GM12874 (cell line): ENCODE results near the gene PRPF40B.

Source experiments
- TF ChIP-seq, protein P1 (sequence below): IDR thresholded peaks from 2 replicates; pipeline ENCODE4 v1.5.1; 2011; ENCODE audit warnings: low read depth, mild to moderate bottlenecking, control low read depth, low read length, moderate library complexity; ENCODE audit not compliant: insufficient read depth

PRPF40B gene

DNA sequence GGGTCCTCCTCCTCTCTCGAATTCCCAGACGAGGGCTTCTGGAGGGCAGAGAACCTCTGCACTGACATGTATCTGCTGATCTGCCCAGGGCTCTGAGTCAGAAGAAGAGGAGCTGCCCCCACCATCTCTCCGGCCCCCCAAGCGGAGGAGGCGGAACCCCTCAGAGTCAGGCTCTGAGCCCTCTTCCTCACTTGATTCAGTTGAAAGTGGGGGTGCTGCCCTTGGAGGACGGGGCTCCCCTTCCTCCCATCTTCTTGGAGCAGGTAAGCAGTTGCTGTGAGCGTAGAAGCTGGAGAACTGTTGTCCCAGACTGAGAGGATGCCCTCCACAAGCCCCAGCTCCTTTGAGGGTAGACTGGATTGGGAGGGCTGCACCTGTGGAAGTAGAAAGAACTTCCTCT, 19.8 kb downstream of the PRPF40B start:
- TF ChIP-seq, protein P1, sequence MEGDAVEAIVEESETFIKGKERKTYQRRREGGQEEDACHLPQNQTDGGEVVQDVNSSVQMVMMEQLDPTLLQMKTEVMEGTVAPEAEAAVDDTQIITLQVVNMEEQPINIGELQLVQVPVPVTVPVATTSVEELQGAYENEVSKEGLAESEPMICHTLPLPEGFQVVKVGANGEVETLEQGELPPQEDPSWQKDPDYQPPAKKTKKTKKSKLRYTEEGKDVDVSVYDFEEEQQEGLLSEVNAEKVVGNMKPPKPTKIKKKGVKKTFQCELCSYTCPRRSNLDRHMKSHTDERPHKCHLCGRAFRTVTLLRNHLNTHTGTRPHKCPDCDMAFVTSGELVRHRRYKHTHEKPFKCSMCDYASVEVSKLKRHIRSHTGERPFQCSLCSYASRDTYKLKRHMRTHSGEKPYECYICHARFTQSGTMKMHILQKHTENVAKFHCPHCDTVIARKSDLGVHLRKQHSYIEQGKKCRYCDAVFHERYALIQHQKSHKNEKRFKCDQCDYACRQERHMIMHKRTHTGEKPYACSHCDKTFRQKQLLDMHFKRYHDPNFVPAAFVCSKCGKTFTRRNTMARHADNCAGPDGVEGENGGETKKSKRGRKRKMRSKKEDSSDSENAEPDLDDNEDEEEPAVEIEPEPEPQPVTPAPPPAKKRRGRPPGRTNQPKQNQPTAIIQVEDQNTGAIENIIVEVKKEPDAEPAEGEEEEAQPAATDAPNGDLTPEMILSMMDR: no peak

DNA sequence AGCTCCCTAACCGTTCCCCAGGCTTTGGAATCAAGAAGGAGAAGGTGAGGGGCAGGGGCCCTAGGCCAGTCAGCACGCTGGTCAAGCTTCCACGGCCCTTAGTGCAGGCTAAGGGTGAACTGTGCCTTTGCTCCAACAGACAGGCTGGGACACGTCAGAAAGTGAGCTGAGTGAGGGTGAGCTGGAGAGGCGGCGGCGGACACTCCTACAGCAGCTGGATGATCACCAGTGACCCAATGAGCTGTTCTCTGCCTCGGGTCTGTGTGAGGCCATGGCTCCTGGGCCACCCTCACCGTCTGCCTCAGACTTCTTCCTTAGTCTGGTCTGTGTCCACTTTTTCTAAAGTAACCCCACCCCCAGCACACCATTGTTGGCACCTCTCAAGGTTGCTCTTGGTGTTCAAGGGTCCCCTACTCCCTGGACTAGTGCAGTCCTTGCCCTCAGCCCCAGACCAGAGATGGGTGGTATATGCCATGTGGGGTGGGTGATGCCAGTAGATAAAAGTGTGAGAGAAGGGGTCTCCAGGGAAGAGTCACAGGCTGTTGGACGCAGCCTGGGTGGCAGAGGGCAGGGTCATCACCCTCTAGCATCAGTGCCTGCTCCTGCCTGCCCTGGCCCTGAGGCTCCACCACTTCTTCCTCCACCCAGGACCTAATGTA, 20.7 kb downstream of the PRPF40B start:
- TF ChIP-seq, protein P1: no peak

DNA sequence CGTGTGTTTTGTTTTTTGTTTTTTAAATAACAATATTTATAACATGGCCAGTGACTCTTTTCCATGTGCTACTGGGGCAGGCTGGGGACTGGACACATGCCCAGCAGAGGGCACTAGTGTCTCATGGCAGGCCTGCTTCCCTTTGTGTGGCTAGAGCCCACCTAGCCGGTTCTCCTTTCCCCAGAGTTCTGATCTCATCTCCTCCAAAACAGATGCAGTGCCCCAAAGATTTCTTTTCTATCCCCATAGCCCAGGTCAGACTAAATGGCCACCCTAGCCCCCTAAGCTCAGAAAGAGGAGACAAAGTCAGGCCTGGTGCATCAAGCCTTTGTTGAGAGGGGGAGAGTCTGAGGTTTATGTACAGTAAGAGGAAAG, 21.2 kb downstream of the PRPF40B start:
- TF ChIP-seq, protein P1: peak; percentile 86

GRCh38 chr12:49645146-49646039, 22.0 kb downstream of the PRPF40B start:
- TF ChIP-seq, protein P1: no peak

DNA sequence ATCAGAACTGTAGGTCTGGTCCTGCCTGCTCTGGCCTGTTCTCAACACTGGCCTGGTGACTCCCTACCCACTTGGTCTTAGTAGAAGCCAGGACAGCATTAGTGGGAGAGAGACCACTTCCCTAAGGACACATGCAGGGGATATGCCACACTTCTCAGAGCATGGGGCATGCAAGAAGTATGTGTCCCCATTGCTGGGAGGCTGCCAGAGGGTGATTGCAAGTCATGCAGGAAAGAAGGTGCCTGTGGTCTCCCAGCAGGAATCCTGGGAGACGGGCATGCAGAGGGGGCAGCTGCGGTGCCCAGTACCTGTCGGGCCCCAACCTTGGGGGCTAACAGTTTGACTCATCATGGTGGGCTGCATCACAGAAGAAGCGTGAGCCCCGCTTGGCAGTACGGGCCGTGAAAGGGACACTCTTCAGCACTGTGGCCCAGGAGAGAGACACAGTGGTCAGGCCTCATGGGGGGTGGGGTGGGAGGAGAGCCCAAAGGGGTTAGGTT, 23.0 kb downstream of the PRPF40B start:
- TF ChIP-seq, protein P1: no peak

- TF ChIP-seq, protein P1: no peak
These were observed 23.7 kb downstream of the PRPF40B start for GRCh38 chr12:49646871-49647654.
